Vagina (tissue), 2 donors: ENCODE measurements around the gene GPR161. TPM values are rescaled to one million over a fixed set of nuclear protein-coding genes. Genes with fewer than 3 reads are reported as not detected.

Experiments used
- DNase-seq, 2 donors: peaks; one replicate each; pipeline ENCODE4 v3.0.0-alpha.2; 2017; ENCODE audit errors: extremely low spot score in 2 of 2
- H3K27ac ChIP-seq: fragments of 200-600 bp; sonication (generic); one replicate; pipeline ENCODE4 v1.5.1; 2019
- H3K27me3 ChIP-seq: fragments of 200-600 bp; sonication (generic); one replicate; pipeline ENCODE4 v1.5.1; 2019
- H3K36me3 ChIP-seq, 2 donors: fragments of 200-600 bp; sonication (generic); one replicate each; pipeline ENCODE4 v1.5.1; 2017 to 2019
- H3K4me1 ChIP-seq: fragments of 200-600 bp; sonication (generic); one replicate; pipeline ENCODE4 v1.5.1; 2019
- H3K4me3 ChIP-seq, 2 donors: fragments of 200-600 bp; sonication (generic); 1 replicate in 1 of 2; 2 replicates in 1 of 2; pipeline ENCODE4 v1.5.1; 2016 to 2019
- H3K9me3 ChIP-seq: fragments of 200-600 bp; sonication (generic); one replicate; pipeline ENCODE4 v1.5.1; 2019
- CTCF ChIP-seq, 3 experiments: fragments of 450-650 bp in 2 of 3; fragments of 200-600 bp in 1 of 3; sonication (generic) in 1 of 3; IDR thresholded peaks; one replicate each; pipeline ENCODE4 v1.5.1; 2017 to 2019; ENCODE audit warnings: antibody characterized with exemption in 3 of 3, mild to moderate bottlenecking in 2 of 3, moderate library complexity in 2 of 3
- POLR2A ChIP-seq, 2 donors: fragments of 450-650 bp; IDR thresholded peaks; one replicate each; pipeline ENCODE4 v1.6.1; 2017; ENCODE audit warnings: antibody characterized with exemption in 2 of 2, mild to moderate bottlenecking in 2 of 2, moderate library complexity in 2 of 2
- POLR2AphosphoS5 ChIP-seq, 2 donors: sonication (generic); formaldehyde crosslinking; IDR thresholded peaks; one replicate each; pipeline ENCODE4 v1.9.0; 2017; ENCODE audit warnings: antibody characterized with exemption in 2 of 2, mild to moderate bottlenecking in 2 of 2, low read depth in 1 of 2; ENCODE audit not compliant: insufficient read depth in 1 of 2
- intact Hi-C: fragments of 100-400 bp; cut with DNase I; formaldehyde crosslinking; loops from one replicate; pipeline ENCODE4 v1.15.1; 2023
- total RNA-seq: library from RNA; depleted of rRNA; stranded (reverse); fragments of >200 nt; gene quantifications from one replicate; pipeline ENCODE4 v1.2.3, GENCODE V29; 2016

The GPR161 gene
- total RNA-seq, 1 donor from 2014 or later, result 15.7 TPM

- H3K27ac ChIP-seq, result no peak overlapping the region
- no peaks in the 10 kb centered on the region for H3K27me3 ChIP-seq
- peaks cover 0 to under 1% of the 10 kb centered on the region in 2 donors for H3K36me3 ChIP-seq
- no peak overlapping the region for H3K4me3 ChIP-seq
- no peak for DNase-seq
- H3K9me3 ChIP-seq, result no peaks in the 10 kb centered on the region
- intact Hi-C loops, result no loop called here
- peaks cover 4% of the 10 kb centered on the region for H3K4me1 ChIP-seq
- TF ChIP-seq POLR2AphosphoS5 (IDR thresholded peaks at IDR 0.05; ENCODE audit: insufficient read depth in 1 of 2, low read depth in 1 of 2), result no peak
- no peak for TF ChIP-seq CTCF (IDR thresholded peaks at IDR 0.05)
- no peak for TF ChIP-seq POLR2A (IDR thresholded peaks at IDR 0.05)
Observed at GRCh38 chr1:168050307-168050706, 86.4 kb downstream of the GPR161 start.

- no peaks in the 10 kb centered on the region for H3K9me3 ChIP-seq
- DNase-seq, result no peak
- peaks cover 2% of the 10 kb centered on the region for H3K4me1 ChIP-seq
- intact Hi-C loops, result no loop called here
- H3K27me3 ChIP-seq, result no peaks in the 10 kb centered on the region
- H3K27ac ChIP-seq, result no peak overlapping the region
- no peak overlapping the region for H3K4me3 ChIP-seq
- TF ChIP-seq POLR2AphosphoS5 (IDR thresholded peaks at IDR 0.05; ENCODE audit: insufficient read depth in 1 of 2, low read depth in 1 of 2) (no peak), CTCF (IDR thresholded peaks at IDR 0.05) (no peak), POLR2A (IDR thresholded peaks at IDR 0.05) (no peak)
- H3K36me3 ChIP-seq, result peaks cover 0 to 18% of the 10 kb centered on the region in 2 donors
Observed at GRCh38 chr1:168045311-168045710, 91.4 kb downstream of the GPR161 start.

GRCh38 chr1:168042362-168042761 is 94.4 kb downstream of the GPR161 start:
- no peak for TF ChIP-seq POLR2AphosphoS5 (IDR thresholded peaks at IDR 0.05; ENCODE audit: insufficient read depth in 1 of 2, low read depth in 1 of 2)
- no peak for TF ChIP-seq CTCF (IDR thresholded peaks at IDR 0.05)
- no peak for TF ChIP-seq POLR2A (IDR thresholded peaks at IDR 0.05)
- no peaks in the 10 kb centered on the region for H3K9me3 ChIP-seq
- no peaks in the 10 kb centered on the region for H3K27me3 ChIP-seq
- no peak for DNase-seq
- H3K27ac ChIP-seq, result no peak overlapping the region
- H3K4me3 ChIP-seq, result no peak overlapping the region
- no peaks in the 10 kb centered on the region for H3K4me1 ChIP-seq
- H3K36me3 ChIP-seq, result peaks cover 0 to 18% of the 10 kb centered on the region in 2 donors
- intact Hi-C loops, result no loop called here

- Histone ChIP-seq H3K27me3 (no peaks in the 10 kb centered on the region), H3K9me3 (no peaks in the 10 kb centered on the region), H3K4me1 (no peaks in the 10 kb centered on the region), H3K36me3 (no peaks in the 10 kb centered on the region), H3K27ac (no peak overlapping the region), H3K4me3 (no peak overlapping the region)
- intact Hi-C loops, result no loop called here
- no peak for DNase-seq
- TF ChIP-seq POLR2AphosphoS5 (IDR thresholded peaks at IDR 0.05; ENCODE audit: insufficient read depth in 1 of 2, low read depth in 1 of 2) (no peak), CTCF (IDR thresholded peaks at IDR 0.05) (no peak), POLR2A (IDR thresholded peaks at IDR 0.05) (no peak)
Observed at GRCh38 chr1:168035345-168035744, 101.4 kb downstream of the GPR161 start.

GRCh38 chr1:168032029-168032428 is 104.7 kb downstream of the GPR161 start:
- DNase-seq, result no peak
- Histone ChIP-seq H3K9me3 (no peaks in the 10 kb centered on the region), H3K36me3 (no peaks in the 10 kb centered on the region), H3K4me1 (no peaks in the 10 kb centered on the region), H3K27ac (no peak overlapping the region), H3K4me3 (no peak overlapping the region), H3K27me3 (no peaks in the 10 kb centered on the region)
- TF ChIP-seq POLR2AphosphoS5 (IDR thresholded peaks at IDR 0.05; ENCODE audit: insufficient read depth in 1 of 2, low read depth in 1 of 2) (no peak), CTCF (IDR thresholded peaks at IDR 0.05) (no peak), POLR2A (IDR thresholded peaks at IDR 0.05) (no peak)
- intact Hi-C loops, result no loop called here
